GM18907 (cell line): ENCODE measurements around the gene DCUN1D2.
A peak's percentile ranks its signal among the peaks of the same experiment; 100 is the strongest.
"Not testable (repeated sequence)": the region's sequence is repeated elsewhere in the genome, so short reads cannot be mapped to it uniquely, and the experiment has no call there.

Experiments used
- ATAC-seq: cut with Tn5 transposase; IDR thresholded peaks from one replicate; pipeline ENCODE4 v1.9.1; 2021; ENCODE audit warnings: mild to moderate bottlenecking, moderate library complexity; ENCODE audit not compliant: unreplicated experiment

DCUN1D2 gene

DNA sequence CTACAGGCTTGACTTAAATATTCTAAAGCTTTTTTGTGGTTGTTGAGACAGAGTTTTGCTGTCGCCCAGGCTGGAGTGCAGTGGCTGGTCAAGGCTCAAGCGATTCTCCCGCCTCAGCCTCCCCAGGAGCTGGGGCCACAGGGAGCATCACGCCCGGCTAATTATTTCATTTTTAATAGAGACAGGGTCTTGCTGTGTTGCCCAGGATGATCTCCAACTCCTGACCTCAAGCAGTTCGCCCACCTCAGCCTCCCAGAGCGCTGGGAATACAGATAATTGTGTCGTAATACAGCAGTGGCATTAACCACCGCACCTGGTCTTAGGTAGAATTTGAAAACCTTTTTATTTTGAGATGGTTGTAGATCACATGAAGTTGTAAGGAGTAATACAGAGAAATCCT is 1.5 kb upstream of the DCUN1D2 start:
- no peak for ATAC-seq

DNA sequence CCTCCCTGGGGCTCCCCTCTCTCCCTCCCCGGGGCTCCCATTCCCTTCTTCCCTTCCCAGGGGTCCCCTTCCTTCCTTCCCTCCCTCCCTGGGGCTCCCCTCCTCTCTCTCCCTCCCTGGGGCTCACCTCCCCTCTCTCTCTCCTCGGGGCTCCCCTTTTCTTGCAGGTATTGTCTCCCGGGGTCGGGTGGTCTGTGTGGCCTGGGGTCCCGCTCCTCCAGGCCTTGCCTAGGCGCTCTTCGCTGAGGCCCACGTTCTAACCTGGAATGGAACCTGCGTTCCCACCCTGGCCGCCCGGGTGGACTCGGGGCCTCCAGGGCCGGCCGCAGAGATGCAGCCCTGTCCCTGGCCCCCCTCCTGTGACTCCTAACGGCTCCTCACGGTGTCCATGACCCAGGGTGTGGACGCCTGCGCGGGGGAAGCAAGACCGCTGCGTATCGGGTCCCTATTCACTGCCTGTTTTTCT is 940 bp upstream of the DCUN1D2 start:
- ATAC-seq: no peak

DNA sequence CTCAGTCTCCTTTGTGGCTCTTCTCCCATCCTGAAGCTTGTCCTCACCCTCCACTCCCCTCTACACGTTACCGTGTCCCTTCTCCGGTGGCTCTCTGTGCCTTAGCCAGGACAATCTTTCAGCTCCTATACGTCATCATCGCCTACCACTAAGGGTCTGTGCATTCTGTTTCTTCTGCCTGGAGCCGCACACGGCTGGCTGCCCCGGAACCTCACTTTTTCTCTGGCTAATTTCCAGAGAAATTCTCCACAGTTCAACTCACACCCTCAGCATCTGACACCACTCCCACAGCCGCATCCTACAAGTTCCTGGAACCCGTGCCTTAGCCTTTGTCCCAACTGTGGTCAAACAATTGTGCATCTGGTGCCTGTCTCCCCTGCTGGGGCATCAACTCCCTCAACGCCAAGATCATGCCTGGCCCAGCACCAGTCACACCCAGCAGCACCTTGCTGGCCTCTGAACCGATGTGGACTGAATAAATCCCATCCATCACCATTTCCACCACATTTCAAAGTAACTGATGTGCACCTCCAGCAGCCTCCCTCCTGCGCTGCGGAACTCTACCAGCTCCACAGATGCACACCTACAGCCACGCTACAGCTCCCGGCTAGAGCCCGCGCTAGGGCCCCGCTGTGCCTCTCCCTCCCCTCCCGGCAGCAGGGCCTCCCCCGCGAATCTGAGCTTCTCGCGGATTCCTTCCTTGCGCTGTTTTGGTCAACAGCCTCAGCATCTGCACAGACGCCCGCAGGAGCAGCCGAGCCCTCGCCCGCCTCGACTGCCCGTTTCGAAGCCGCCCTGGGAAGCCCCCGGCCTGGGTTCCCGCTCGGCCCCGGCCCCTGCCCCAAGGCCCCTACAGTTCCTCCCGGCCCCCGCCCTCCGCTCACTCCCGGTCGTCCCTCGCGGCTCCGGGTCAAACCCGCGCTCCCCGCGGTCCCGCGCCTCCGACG is 689 bp downstream of the DCUN1D2 start:
- peak; percentile 26 for ATAC-seq

DNA sequence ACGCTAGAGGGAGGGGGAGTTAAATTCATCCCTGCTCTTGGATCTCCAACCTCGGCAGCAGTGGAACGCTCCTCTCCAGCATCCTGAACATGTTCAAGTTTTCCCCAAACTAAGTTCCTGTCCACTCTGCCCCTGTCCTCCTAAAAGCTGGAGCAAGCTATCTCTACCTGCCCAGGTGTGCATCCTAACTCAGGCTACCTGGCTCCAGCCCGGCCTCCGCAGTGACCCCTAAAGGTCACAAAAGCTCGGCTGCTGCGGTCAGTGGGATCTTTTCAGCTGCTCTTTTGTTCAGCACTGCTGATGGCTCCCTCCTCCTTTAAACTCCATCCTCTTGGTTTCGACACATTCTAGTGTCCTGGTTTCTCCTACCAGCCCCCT is 1.4 kb downstream of the DCUN1D2 start:
- ATAC-seq: no peak

DNA sequence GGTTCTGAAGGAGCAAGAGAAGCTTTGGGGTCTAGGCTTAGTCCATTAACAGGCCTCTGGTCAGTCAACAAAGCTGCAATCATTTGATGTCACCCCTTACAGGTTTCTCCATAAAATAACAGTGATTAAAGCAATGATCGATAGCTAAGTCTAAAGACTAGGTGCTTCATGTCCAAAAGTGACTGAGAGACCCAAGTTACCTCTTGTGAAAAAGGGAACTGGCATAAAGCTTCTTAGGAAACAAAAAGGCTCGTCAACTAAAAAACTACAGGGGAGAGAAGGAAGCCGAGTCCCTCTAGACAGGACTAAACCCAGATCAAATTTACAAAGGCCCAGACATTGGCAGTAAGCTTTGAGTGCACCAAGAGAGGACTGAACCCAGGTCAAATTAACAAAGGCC is 2.2 kb downstream of the DCUN1D2 start:
- ATAC-seq: no peak

DNA sequence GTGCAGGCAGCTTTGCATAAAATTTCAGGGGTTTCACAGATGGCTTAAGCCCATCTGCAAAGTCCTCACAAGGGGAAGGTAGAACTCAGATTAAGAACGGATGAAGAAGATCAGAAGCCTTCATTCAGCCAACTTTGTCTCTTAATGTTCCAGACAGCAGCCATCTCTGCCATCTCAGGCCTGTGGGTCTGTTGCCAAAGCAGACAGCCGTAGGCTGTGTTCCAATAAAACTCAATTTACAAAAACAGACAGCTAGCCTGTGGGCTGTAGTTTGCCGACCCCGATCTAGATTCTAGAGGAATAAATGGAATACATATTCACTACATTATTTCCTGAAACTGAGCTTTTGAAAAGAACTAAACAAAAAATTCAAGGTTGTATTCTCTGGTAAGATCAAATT is 3.8 kb downstream of the DCUN1D2 start:
- ATAC-seq: no peak

DNA sequence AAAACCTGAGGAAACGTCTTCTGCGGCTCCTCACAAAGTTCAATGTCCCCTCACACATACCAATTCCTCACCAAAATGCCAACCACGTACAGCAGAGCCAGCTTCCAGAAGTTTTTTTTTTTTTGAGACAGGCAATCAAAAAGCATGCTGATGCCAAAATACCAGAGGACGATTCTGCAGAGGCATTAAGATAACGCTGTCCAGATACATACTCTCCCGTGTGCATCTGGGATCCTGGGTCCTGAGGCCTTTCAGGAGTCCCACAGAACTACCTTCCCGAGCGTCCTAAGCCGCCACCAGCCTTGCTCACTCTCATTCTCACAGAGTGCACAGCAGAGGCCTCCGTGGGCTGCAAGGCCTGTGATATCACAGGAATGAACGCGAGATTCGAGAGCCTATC is 5.0 kb downstream of the DCUN1D2 start:
- ATAC-seq: no peak

DNA sequence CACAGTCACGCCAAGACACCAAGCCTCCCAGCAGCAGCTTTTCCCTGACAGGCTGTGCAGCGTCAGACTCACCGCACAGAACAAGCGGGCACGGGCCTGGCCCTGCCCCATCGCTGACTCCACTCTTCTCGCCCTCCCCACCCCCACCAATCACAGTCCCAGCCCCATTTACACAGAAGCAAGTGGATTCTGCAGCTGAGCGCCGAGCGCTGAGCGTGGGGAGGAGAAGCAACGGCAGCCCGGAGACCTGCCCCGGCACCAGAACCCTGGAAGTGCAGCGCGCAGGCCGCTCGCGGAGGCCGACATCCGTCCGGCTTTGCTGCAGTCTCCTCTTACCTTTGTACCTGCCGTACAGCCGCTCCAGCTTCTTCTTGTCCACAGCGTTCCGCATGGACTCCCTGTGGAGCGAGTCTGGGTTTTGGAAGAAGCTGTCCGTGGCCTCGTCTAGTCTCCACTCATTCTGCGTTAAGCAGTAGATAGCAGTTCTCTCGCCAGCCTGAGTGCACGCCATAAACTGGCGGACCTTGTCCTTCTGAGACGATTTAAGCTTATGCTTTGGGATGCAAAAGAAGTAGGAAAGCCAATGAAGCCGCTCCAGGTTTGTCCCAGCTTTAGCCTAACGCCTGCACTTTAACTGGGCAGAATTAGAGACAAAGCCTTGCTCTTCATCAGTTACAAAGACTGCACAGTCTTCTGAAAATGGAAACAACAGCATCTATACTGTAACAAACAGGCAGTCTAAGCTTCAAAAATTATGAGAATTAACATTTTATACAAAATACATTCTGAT is 6.8 kb downstream of the DCUN1D2 start:
- no peak for ATAC-seq

DNA sequence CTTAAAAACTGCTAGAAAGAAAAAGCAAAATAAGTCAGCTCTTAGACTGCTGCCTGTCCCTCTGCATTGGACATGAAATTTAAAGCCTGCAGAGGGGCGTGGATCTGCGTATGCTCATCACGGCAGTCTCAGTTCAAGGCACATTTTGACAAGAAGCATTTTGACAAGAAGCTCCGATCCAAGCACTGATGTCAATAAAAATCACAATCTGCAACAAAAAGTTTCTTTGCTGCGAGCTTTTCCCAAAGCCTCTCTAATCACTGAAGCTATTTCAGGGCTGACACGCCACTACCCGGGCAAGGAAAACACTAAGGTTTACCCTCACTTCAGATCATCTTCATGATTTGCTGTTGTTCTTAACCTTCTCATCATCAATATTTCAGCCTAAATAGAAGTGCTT is 7.4 kb downstream of the DCUN1D2 start:
- no peak for ATAC-seq

DNA sequence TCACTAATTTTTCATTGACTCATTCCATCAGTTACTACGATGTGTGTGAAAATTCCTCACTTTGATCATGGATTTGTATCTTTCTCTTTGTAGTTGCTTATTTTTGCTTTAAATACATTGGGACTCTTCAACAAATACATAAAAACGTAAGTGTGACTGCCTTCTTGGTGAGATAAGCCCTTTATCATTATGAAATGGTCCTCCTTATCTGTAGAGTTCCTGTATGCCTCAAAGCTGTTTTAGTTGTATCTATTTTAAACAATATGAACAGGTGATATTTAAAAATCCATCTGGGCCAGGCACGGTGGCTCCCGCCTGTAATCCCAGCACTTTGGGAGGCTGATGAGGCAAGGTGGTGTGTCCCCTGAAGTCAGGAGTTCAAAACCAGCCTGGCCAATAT is 11.3 kb downstream of the DCUN1D2 start:
- ATAC-seq: no peak

DNA sequence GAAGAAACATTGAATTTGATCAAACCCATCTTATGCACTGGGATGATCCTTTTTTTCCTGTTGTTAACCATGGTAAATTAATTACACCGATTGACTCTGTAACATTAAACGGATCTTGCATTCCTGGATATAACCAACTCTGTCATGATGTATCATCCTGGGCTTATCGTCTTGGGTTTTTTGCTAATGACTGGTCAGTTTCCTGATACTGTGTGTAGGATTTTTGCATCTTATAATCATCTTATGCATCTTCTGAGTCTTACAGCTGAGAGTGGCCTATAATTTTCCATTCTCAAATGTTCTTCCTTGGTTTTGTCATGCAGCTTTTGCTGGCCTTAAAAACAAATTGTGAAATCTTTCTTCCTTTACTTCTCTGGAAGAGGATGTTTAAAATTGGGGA is 12.8 kb downstream of the DCUN1D2 start:
- no peak for ATAC-seq

DNA sequence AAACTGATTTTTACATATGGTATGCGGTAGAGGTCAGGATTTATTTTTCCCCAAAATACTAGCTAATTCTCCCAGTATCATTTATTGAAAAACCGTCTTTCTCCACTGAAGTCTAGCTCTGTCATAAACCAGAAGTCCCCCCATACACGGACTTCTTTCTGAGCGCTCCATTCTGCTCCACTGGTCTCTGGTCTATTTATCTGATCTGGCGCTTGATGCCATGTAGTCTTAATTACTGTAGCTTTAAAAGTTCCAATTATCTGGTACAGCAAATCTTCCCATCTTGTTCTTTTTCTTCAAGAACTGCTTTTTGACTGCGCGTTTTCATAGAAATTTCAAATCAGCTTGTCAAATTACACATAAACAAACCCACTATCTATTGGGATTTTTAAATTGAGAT is 13.7 kb downstream of the DCUN1D2 start:
- no peak for ATAC-seq

DNA sequence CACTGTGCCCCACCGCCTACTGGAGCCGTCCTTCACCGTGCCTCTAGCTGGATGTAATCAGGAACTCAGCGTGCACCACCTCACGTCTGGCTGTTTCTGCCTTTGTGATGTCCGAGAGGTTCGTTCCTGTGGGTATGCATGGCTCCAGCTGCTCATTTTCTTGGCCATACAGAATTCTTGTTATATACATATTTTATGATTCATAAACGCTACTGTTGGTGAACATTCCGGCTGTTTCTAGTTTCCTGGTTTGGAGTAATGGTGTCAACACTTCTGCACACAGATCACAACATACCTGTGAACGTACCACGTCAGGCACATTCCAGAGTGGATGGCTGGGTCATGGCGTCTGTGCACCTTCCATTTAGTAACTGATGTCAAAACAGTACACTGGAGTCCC is 14.6 kb downstream of the DCUN1D2 start:
- no peak for ATAC-seq

DNA sequence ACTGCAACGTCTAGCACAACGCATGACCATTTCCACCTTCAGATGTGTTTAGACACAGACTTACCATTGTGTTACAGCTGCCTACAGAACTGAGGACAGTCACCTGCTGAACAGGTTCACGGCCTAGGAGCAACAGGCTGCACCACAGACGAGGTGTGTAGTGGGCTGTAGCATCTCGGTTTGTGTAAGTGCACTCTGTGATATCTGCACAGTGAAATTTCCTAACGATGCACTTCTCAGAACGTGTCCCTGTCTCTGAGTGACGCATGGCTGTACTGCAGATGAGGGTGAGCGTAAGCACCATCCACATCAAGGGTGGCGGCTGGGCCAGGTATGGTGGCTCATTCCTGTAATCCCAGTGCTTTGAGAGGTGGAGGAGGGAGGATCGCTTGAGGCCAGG is 15.2 kb downstream of the DCUN1D2 start:
- no peak for ATAC-seq

DNA sequence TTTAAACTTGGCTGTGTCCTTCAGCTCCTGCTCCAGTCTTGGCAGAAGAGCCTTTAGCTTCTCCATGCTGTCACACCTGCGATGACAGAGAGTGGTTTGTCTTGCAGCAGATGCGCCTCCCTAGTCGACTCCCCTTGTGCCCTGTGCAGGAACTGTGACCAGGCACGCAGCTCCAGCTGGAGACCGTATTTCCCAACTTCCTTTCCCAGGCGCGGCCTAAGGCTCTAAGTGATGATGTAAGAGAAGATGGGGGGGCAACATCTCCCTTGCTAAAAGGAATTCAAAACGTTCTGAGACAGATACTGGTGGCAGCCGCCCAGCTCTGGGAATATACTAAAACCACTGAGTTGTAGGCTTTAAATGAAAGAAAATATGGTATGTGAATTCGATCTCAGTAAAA is 16.3 kb downstream of the DCUN1D2 start:
- no peak for ATAC-seq

DNA sequence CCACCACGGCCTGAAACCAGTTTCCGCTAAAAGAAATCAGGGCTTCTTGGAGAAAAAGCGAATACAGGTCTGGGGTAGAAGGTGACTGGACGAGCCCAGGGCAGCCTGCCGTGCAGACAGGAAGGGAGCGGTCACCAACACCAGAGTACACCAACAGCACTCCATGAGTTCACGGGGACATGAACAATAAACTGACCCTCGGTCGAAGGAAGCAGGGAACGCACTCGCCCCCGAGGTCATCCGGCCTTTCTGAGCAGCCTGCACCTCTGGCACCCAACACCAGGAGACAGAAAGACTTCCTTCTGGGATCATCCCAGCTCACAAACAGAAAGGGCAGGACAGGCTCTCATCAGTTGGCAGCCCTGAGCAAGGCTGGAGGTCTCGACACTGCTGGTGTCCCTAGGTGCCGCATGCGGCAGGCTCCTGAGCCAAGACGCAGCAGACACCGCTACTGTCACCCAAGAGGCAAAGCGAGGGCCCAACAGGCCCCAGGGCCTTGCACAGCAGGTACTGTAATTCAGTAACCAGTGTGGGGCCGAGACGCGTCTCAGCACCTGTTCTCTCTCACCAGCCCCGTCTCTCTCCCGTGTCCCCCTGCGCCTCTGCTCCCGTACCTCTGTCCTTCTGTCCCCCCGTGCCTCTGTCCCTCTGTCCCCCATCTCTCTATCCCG is 18.0 kb downstream of the DCUN1D2 start:
- no peak for ATAC-seq

DNA sequence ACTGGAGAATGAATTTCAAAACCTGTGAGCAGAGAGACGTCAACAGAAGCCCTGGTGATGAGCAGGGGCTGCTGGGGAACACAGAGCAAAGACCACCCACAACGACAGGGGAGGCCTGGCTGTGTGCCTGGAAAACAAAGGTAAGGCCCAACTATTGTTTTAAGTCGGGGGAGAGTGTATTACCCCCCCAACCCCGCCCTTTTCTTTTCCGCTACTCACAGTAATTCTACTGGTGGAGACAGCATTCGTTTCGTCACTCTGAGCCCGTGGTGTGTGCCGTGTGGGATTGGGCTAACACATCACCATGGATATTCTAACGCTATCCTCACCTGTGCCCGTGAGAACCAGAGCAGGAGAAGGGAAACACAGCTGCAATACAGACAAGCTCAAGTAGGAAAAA is 18.7 kb downstream of the DCUN1D2 start:
- ATAC-seq: no peak

DNA sequence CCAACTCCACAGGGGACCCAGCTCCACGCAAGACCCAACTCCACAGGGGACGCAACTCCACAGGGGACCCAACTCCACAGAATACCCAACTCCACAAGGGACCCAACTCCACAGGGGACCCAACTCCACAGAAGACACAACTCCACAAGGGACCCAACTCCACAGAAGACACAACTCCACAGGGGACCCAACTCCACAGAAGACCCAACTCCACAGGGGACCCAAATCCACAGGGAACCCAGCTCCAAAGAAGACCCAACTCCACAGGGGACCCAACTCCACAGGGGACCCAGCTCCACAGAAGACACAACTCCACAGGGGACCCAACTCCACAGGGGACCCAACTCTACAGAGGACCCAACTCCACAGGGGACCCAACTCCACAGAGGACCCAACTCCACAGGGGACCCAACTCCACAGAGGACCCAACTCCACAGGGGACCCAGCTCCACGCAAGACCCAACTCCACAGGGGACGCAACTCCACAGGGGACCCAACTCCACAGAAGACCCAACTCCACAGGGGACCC is 19.8 kb downstream of the DCUN1D2 start:
- ATAC-seq: not testable (repeated sequence)

DNA sequence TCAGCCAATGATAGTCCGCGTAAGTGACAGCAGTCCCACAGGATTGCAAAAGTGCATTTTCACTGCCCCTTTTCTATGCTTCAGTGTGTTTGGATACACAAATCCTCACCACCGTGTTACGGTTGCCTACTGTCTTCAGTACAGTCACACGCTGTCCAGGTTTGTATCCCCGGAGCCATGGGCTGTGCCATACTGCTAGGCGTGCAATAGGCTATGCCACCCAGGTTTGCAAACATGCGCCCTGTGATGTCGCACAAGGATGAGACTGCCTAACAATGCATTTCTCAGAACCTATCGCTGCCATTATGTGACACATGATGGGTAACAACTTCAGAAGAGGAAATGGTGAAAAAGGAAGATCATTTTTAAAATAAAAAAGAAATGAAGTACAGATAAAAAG is 20.4 kb downstream of the DCUN1D2 start:
- ATAC-seq: no peak

DNA sequence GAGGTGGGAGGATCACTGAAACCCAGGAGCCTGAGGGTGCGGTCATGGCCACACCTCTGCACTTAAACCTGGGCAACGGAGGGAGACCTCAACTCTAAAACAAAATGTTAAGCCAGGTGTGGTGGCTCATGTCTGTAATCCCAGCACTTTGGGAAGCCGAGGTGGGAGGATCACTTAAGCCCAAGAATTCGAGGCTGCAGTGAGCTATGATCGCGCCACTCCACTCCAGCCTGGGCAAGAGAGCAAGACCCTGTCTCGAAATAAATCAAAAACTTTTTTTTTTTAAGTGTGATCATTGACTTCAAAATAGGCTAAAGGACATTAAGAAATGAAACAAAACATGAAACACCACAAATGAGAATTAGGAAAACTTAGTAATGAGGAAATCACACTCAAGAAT is 20.9 kb downstream of the DCUN1D2 start:
- ATAC-seq: no peak

DNA sequence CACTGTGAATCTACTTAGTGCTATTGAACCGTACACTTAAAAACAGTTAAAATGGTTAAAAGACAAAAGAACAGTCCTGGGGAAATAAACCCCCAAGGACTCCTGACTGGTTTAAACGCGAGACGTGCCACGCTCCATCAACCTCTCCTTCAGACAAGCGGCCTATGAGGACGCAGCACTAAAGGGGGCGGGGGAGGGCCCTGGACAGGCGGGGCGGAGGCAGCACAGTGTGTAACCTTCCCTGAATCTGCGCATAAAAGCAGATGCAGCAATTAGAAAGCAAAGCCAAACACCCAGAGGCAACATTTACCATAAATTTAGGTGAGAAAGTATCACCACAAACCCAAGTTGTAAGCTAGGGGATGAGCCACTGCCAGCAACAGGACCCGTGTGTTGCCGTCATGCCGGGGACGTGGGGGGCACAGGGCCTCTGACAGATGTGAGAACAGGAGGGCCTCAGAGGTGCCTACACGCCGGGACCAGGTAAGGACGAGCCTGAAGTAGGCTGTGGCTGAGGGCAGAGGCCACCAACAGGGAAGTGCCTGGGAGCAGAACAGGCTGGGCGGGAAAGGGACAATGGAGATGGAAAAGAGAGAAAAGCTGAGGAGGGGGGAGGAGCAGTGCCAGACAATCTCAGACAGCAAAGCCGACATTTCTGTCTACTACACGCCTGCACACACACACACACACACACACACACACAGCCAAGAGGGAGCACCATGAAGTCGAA is 21.9 kb downstream of the DCUN1D2 start:
- no peak for ATAC-seq
